Measurements from ENCODE around the gene COL28A1.

DNA sequence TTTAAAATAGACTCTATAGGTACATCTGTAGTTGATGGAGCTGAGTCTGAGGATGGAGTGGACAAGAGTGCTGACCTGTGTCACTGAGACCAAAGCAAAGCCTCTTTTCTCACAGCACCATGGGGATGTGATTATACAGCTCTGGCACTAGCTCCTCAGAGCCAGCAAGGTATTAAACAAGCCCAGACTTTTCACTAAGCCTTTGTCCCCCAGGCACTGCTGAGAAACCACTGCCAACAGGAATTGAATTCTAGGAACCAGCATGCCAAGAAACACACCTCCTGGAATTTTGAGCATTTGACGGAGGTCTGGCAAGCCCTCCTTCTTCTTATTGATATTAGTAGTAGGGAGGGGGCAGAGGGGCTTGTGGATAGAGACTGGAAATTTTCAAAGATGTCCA is 206.3 kb downstream of the COL28A1 start:
- TF ChIP-seq, protein P1, sequence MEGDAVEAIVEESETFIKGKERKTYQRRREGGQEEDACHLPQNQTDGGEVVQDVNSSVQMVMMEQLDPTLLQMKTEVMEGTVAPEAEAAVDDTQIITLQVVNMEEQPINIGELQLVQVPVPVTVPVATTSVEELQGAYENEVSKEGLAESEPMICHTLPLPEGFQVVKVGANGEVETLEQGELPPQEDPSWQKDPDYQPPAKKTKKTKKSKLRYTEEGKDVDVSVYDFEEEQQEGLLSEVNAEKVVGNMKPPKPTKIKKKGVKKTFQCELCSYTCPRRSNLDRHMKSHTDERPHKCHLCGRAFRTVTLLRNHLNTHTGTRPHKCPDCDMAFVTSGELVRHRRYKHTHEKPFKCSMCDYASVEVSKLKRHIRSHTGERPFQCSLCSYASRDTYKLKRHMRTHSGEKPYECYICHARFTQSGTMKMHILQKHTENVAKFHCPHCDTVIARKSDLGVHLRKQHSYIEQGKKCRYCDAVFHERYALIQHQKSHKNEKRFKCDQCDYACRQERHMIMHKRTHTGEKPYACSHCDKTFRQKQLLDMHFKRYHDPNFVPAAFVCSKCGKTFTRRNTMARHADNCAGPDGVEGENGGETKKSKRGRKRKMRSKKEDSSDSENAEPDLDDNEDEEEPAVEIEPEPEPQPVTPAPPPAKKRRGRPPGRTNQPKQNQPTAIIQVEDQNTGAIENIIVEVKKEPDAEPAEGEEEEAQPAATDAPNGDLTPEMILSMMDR (conservative IDR thresholded peaks at IDR 0.05; ENCODE audit: low read length), result no peak
- no peak; the same call in 1 of the 2 replicates for TF ChIP-seq EZH2phosphoT487 (IDR thresholded peaks at IDR 0.05; ENCODE audit: borderline replicate concordance)
